GM18511 (cell line): ENCODE data around the gene BTG1.
A peak's percentile ranks its signal among the peaks of the same experiment; 100 is the strongest.

Experiments used
- ATAC-seq: cut with Tn5 transposase; IDR thresholded peaks from one replicate; pipeline ENCODE4 v1.9.1; 2021; ENCODE audit warnings: mild to moderate bottlenecking, moderate library complexity; ENCODE audit not compliant: unreplicated experiment

Gene BTG1

DNA sequence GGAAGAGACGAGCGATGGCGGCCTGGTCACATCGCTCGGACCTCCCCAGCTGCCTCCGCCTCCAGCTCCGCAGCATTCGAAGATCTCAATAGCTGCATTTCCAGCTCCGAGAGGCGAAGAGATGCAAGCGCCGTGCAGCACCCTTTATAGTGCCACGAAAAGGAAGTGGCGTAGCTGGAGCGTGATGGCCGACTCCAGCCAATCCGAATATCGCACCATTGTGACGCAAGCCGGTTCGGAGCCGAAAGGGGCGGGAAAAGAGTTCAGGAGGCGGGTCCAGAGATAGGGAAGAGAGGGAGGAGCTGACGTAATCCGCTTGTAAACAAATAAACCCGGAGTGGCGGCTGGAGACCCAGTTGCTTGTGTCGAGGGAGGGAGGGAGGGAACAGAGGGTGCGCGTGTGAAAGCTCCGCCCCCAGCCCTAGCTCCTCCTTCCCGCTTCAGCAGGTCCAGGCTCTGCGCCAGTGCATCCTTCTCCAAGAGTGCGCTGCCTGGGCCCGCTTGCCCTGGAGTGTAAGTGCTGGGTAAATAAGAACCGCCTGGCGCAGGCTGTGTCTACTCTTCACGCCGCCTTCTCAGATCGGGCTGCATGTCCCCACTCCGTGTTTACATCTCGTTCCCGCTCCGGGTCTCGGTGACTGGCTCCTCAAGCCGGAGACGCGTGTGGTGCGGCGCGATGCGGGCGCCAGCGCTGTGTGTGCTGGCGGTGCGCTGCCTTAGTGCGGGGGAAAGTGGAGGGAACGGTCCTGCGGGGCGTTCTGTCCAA is at the start of gene BTG1:
BTG1 (minus strand) TSS at position 116 of the 766 bp plus-strand sequence. CDS start 311 bp downstream, outside the sequence.
- peak; percentile 70 for ATAC-seq

DNA sequence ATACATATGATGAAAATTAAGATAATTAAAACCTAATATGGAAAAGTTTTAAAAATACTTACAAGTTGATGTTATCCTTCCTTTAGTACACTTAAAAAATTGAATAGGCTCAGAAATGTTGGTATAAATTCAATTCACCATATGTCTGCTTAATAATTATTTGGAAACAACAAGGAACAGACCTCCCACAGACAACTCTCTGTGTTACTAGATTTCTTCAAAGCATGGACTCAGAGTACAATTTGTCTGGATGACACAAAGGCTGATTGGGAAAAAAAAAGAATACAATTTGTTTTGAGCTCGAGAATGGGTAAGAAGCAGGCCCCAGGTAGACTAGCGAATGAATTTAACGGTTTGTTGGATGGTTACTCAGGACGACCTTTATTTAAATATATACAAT is 48.9 kb upstream of the BTG1 start:
- ATAC-seq = no peak

- no peak for ATAC-seq
These were observed 48.2 kb upstream of the BTG1 start for GRCh38 chr12:92193846-92194245.

- ATAC-seq = no peak
These were observed 47.4 kb upstream of the BTG1 start for GRCh38 chr12:92193063-92193462.

GRCh38 chr12:92192360-92192759 is 46.7 kb upstream of the BTG1 start:
- ATAC-seq = no peak

DNA sequence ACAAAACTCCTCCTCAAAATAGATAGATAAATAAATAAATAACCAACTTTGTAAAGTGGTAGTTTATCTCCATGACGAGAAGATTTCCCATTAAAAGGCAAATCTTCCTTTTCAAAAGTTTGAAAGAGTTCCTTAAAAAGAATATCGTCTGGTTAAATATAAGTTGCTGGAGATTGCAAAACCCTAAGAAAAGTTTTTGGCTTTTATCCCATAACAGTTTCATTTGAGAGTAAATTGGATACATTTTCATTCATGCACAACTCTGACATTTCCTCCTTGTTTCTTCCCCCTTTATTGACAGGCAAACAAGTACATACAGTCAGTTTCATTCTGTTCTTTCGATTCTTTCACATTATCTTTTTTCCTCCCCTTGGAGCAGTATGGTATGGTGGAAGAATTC is 45.4 kb upstream of the BTG1 start:
- no peak for ATAC-seq

GRCh38 chr12:92188517-92189188 is 43.0 kb upstream of the BTG1 start:
- ATAC-seq = no peak

GRCh38 chr12:92186038-92186470 is 40.4 kb upstream of the BTG1 start:
- ATAC-seq = peak; percentile 55

GRCh38 chr12:92185052-92185451 is 39.4 kb upstream of the BTG1 start:
- peak; percentile 69 for ATAC-seq

GRCh38 chr12:92183575-92183974 is 37.9 kb upstream of the BTG1 start:
- no peak for ATAC-seq

GRCh38 chr12:92178340-92178739 is 32.7 kb upstream of the BTG1 start:
- ATAC-seq = no peak

DNA sequence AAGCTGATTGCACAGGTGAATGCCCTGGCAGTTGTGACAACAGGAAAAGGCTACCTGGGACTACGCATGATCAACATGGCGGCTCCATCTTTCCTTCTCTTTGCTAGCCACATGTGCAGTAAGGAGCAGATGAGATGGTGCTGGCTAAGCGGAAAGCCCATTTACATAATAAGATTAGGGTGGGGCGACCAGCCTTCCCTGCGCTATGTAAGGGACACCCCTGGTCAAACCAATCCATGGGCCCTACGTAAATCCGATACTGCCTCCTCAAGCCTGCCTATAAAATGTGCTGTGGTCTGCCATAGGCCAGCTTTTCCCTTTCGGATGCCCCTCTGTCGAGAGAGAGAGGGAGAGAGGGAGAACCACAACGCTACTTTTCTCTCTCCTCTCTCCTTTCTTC is 31.0 kb upstream of the BTG1 start:
- no peak for ATAC-seq

GRCh38 chr12:92175961-92176360 is 30.3 kb upstream of the BTG1 start:
- ATAC-seq = no peak

- no peak for ATAC-seq
These were observed 24.4 kb upstream of the BTG1 start for GRCh38 chr12:92170050-92170449.

DNA sequence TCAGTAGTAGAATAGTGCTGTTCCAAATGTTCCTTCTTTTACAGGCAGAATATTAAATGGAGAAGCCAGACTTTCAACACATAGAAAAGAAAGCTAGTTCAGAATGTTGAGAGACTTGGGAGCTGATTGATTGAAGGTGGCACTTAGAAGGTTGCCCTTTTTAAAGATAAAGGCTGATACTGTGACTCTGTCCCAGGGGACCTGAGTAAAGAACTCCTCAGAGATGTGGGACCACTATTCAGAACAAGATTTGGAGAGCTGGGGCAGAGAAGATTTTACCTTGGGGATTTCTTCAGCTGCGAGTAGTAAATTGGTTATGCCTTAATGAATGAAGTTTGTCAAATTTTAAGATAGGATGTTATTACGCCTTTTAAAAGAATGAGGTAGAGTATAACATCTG is 21.4 kb upstream of the BTG1 start:
- ATAC-seq = no peak

GRCh38 chr12:92164712-92165111 is 19.1 kb upstream of the BTG1 start:
- no peak for ATAC-seq

- ATAC-seq = no peak
These were observed 16.4 kb upstream of the BTG1 start for GRCh38 chr12:92162079-92162478.

DNA sequence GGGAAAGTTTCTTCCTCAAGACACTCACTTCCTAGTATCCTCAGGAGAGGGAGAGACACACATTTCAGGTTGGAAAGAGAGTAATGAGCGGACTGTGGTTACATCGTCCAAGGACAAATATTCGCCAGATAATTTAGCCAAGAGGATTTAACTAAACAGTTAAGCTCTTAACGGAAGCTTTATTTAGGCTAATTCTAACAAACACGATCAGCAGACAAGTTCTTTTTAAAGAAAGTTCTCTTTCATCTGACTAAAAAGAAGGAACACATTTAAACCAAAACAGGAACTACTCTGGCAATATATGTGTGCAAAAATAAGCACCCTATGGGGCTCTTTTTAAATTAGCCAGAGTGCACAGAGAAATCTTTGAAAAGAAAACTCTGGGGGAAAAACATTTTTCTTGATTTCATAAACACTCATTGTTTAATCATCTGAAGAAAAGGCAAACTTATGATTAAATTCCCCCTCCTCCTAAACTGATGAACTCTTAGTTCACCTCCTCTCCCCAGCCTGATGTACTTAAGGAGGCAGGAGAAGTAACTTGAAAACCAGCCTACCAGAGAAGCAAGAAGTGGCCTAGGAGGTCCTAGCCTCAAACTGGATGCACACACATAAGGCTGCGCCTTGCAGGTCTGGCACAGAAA is 13.3 kb upstream of the BTG1 start:
- ATAC-seq = peak; percentile 65

GRCh38 chr12:92156704-92157395 is 11.2 kb upstream of the BTG1 start:
- no peak for ATAC-seq

GRCh38 chr12:92156139-92156538 is 10.5 kb upstream of the BTG1 start:
- no peak for ATAC-seq

DNA sequence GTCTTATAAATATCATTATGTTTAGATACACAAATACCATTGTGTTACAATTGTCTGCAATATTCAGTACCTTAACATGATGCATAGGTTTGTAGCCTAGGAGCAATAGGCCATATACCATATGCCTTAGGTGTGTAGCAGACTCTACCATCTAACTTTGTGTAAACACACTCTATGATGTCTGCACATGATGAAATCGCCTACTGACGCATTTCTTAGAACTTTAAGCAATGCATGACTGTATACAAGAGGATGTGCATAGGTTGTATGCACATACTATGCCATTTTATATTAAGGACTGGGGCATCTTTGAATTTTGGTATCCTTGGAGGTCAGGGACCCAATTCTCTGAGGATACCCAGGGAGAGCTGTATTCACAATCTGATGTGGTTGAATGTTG is 10.1 kb upstream of the BTG1 start:
- no peak for ATAC-seq
